Measurements from ENCODE around the gene ACOT8. TPM values are rescaled to one million over a fixed set of nuclear protein-coding genes. Genes with fewer than 3 reads are reported as not detected.
A peak's percentile ranks its signal among the peaks of the same experiment; 100 is the strongest.
"Not testable (repeated sequence)": the region's sequence is repeated elsewhere in the genome, so short reads cannot be mapped to it uniquely, and the experiment has no call there.

ACOT8 gene
- 29.4 TPM for total RNA-seq
- long read RNA-seq, transcript ACOT8-201 (6 exons, 1,168 nt) = major isoform, 20 of 26 reads
- long read RNA-seq, partial matches to known transcripts = 1 of 26 reads
- long read RNA-seq, other reads (novel, unspliced or antisense) = 1 of 26 reads

DNA sequence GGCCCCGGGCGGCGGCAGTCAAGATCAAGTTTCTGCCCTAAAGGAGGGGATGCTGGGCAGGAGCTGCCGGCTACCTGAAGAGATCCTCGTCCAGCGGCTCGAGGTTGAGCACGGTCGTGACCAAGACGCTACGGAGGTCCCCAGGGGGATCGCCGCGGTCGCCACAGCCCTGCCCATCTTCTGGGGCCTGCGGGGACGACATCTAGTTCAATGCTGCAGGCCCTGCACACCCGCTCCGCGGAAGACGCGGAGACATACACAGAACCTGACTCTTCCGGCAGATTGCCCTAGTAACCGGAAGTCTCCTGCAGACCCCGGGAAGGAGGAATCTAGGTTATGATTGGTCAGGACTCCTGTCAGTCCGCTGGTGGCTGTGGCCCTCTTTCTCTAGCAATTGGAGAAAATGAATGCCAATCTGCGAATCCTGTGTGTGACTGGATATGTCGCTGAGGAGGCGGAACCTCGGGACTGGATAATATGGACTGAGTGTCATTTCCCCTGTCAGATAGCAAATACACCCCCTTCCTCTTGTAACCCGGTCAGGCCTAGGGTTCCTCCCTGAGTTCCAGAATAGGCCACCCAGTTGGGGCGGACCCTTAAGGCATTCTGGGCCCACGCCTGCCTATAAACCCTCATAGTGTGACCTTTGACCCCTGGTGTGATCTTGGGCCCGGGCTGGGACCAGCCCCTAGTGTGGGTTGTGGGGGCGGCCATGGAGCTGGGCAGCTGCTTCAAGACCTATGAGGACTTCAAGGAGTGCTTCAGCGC, at the start of gene ACOT8, which contains the start of gene ZSWIM3:
ACOT8 (minus strand) TSS at position 279 of the 768 bp plus-strand sequence; CDS start at position 202, 77 bp downstream.
ZSWIM3 (plus strand) TSS at position 501 of the 768 bp plus-strand sequence; CDS start at position 713, 212 bp downstream.
- ATAC-seq = peak; percentile 99
- peak; percentile 94 for DNase-seq (ENCODE audit: missing footprints)
- intact Hi-C loops (cut with DNase I) = no loop called here

GRCh38 chr20:45905505-45906079, 48.4 kb upstream of the ACOT8 start:
- ATAC-seq = no peak
- DNase-seq (ENCODE audit: missing footprints) = no peak
- intact Hi-C loops (cut with DNase I) = no loop called here

DNA sequence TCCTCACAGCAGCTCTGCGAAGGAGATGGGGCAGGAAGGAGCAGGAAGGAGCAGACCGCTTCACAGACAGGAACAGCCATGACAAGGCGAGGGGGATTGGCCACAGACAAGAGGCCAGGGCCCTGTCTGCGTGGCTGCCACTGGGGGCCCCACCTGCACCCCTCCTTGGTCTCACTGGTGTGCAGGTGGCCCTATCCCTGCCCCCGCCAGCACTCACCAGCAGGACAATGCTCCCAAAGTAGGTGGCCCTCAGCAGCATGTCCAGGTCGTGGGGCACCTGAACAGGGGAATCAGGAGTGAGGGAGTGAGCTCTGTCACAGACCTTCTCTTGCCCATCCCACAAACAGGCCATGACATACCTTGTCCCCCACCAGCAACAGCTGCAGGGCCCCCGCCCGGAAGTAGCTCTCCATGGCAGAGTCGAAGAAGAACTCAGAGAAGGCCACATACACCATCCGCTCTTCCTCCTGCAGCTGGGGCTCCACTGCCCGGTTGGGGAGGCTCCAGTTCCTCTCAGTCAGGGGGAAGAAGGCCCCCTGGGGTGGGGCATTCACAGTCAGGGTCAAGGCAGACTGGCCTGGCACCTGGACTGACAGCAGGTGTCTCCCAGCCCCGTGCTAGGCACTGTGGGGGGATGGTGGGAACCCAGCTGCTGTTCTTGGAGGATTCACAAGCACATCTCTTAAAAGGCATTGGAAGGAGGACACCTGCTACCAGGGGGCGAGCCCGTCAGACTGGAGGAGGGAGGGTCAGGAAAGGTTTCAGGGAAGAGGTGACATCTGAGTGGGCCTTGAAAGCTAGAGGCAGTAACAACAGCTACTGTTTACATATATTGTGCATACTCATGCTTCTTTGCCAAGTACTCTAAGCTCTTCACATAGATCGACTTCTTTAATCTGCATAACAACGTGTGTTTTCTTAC, 47.7 kb upstream of the ACOT8 start:
- DNase-seq (ENCODE audit: missing footprints) (no peak), ATAC-seq (no peak)
- intact Hi-C loops (cut with DNase I) = no loop called here

GRCh38 chr20:45902199-45902701, 45.1 kb upstream of the ACOT8 start:
- ATAC-seq (no peak), DNase-seq (ENCODE audit: missing footprints) (no peak)
- intact Hi-C loops (cut with DNase I) = no loop called here

GRCh38 chr20:45901332-45901731, 44.1 kb upstream of the ACOT8 start:
- intact Hi-C loops (cut with DNase I); DNase-seq (ENCODE audit: missing footprints); ATAC-seq: not testable (repeated sequence)

DNA sequence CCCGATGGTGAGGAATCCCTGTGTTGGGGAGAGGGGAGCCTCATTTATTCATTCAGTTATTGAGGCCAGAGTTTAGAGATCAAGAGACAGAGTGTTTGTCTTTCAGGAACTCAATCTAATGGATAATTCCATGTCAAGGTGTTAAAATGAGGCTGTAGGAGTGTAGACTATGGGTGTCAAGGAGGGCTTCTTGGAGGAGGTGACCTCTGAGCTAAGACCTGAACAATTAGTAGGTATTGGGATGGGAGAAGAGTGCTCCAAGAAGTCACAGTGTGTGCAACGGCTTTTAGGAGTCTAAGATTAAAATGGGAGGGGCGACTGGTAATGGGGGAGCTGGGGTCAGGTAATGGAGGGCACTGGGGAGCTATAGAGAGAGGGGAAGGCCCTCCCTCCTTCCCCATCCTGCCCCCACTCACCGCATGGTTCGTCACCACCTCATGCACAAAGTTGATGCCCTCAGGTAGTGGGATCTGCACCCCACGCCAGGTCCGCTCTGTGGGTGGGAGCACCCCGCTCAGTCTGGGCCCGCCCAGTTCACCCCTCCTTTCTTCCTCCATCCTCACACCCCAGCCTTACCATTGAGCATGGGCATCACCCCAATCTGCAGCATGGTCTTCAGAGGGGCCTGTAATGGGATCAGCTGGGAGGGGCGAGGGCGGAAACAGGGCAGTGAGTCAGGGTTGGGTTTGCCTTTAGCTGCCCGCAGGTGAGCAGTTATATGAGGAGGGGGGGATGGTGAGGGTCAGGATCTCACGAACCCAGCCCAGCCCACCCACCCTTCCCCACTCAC, 42.0 kb upstream of the ACOT8 start:
- DNase-seq (ENCODE audit: missing footprints) (no peak), ATAC-seq (no peak)
- intact Hi-C loops (cut with DNase I) = no loop called here

GRCh38 chr20:45898285-45898684, 41.1 kb upstream of the ACOT8 start:
- DNase-seq (ENCODE audit: missing footprints) (no peak), ATAC-seq (no peak)
- intact Hi-C loops (cut with DNase I) = no loop called here

GRCh38 chr20:45897692-45898091, 40.5 kb upstream of the ACOT8 start:
- ATAC-seq (no peak), DNase-seq (ENCODE audit: missing footprints) (no peak)
- intact Hi-C loops (cut with DNase I) = no loop called here

DNA sequence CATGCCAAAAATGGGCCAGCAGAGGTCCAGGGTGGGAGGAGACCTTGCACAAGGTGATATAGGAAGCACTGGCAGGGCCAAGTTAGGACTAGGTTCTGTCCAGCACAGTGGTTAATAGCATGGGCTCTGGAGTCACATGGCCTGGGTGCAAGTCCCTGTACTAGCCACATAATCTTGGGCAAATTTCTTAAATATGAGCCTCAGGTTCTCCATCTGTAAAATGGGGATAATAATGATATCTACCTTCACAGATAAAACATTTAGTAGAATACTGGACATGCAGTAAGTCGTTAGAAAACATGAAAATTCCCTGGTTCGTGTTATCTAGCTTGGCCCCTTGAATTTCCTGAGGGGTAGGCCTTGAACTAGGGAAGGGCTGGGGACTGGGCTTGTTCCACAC, 40.1 kb upstream of the ACOT8 start:
- no peak for ATAC-seq
- intact Hi-C loops (cut with DNase I) = no loop called here
- DNase-seq (ENCODE audit: missing footprints) = no peak

- ATAC-seq (no peak), DNase-seq (ENCODE audit: missing footprints) (no peak)
- intact Hi-C loops (cut with DNase I) = no loop called here
Measured at GRCh38 chr20:45896641-45897161, 39.5 kb upstream of the ACOT8 start.

DNA sequence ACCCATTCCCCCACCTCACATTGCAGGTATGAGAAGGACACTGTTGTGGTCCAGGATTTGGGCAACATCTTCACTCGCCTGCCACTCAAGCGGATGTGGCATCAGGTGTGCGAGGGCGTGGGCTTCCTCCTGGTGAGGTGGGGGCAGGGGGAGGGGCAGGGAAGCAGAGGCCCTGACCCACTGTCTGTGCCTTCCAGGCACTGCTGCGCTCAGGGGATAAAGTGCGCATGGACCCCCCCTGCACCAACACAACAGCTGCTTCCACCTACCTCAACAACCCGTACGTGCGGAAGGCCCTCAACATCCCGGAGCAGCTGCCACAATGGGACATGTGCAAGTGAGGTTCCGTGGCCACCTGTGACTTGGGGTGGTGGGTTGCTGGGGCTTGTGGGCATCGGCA, 37.6 kb upstream of the ACOT8 start:
- ATAC-seq = no peak
- no peak for DNase-seq (ENCODE audit: missing footprints)
- intact Hi-C loops (cut with DNase I) = no loop called here

- intact Hi-C loops (cut with DNase I) = no loop called here
Measured at GRCh38 chr20:45893831-45894230, 36.6 kb upstream of the ACOT8 start.

DNA sequence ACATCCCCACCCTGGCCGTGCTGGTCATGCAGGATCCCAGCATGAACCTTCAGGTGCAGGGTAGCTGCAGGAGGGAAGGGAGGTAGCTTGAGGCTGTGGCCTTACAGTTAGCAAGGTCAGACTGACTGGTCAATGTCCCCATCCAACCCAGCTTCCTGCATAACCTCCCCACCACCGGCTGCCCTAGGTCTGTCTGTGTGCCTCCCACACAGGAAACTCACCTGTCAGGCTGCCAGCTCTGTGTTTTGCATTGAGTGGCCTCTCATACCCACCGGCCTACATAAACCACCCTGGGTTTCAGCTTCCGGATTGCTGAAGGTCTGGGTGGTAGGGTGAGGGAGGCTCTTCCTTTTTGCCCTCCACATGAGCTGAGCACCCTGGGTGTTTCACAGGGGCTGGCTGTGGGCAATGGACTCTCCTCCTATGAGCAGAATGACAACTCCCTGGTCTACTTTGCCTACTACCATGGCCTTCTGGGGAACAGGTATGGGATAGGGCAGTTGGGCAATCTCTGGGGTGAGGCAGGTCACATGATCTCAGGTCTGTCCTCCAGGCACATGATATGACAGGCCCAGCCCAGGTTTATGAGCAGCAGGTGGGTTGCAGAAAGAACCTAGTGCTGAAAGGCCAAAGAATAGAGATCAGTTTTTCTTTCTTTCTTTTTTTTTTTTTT, 35.8 kb upstream of the ACOT8 start:
- ATAC-seq = no peak
- intact Hi-C loops (cut with DNase I) = loop anchor here (1.0 kb wide), 1 partner anchor 17 kb away; no protein-coding TSS in a partner anchor
- no peak for DNase-seq (ENCODE audit: missing footprints)

More at GRCh38 chr20:45893831-45894230, 36.6 kb upstream of the ACOT8 start:
- no peak for DNase-seq (ENCODE audit: missing footprints)
- ATAC-seq = no peak

DNA sequence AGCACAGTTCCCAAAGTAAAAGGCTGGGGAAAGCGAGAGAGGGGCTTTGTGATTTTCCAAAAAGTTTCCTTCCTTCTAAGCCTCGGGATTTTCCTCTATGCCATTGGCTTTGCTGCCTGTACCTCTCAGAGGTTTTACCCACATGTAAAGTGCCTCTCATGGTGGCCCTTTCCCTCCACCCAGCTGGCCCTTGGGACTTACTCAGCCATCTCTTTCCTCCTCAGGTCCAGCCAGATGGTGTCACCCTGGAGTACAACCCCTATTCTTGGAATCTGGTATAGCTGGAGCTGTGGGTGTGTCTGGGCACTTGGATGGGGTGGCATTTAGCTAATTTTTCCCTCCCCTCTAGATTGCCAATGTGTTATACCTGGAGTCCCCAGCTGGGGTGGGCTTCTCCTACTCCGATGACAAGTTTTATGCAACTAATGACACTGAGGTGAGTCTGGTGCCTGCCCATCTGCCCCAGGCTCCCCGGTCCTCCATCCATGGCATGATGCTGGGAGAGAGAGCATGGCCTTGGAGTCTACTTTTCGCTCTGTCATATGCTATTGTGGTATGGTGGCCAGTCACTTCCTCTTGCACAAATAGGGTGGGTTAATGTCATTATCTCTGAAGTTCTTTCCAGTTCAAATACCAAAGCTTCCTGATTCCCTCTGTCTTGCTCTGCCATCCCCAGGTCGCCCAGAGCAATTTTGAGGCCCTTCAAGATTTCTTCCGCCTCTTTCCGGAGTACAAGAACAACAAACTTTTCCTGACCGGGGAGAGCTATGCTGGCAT, 35.0 kb upstream of the ACOT8 start:
- DNase-seq (ENCODE audit: missing footprints) = no peak
- intact Hi-C loops (cut with DNase I) = loop anchor here (1.0 kb wide), 1 partner anchor 18 kb away; no protein-coding TSS in a partner anchor
- no peak for ATAC-seq

GRCh38 chr20:45890985-45891983, 34.1 kb upstream of the ACOT8 start, which contains the start of the genes CTSA and NEURL2:
TSS of gene CTSA (plus strand) at chr20:45891335. CDS start at chr20:45891569, 234 bp downstream.
TSS of gene NEURL2 (minus strand) at chr20:45891208. CDS start at chr20:45890991, 217 bp downstream.
- peak; percentile 84 for ATAC-seq
- intact Hi-C loops (cut with DNase I) = loop anchor here (1.0 to 2.0 kb wide), 2 partner anchors 44 to 80 kb away; no protein-coding TSS in a partner anchor

More at GRCh38 chr20:45890985-45891983, 34.1 kb upstream of the ACOT8 start, which contains the start of the genes CTSA and NEURL2:
- DNase-seq (ENCODE audit: missing footprints) = peak; percentile 98

Measured in Right ventricle myocardium inferior (tissue), 1 donor.